ENCODE measurements around the gene CFAP43. TPM values are rescaled to one million over a fixed set of nuclear protein-coding genes. Genes with fewer than 3 reads are reported as not detected.

Gene CFAP43
- total and polyA plus RNA-seq, 9 of the 15 experiments (the other 6 are each of a cell fraction or from before 2014, with no cell fraction given) = 0.07 to 0.86 (median 0.11) TPM; not detected in 1

DNA sequence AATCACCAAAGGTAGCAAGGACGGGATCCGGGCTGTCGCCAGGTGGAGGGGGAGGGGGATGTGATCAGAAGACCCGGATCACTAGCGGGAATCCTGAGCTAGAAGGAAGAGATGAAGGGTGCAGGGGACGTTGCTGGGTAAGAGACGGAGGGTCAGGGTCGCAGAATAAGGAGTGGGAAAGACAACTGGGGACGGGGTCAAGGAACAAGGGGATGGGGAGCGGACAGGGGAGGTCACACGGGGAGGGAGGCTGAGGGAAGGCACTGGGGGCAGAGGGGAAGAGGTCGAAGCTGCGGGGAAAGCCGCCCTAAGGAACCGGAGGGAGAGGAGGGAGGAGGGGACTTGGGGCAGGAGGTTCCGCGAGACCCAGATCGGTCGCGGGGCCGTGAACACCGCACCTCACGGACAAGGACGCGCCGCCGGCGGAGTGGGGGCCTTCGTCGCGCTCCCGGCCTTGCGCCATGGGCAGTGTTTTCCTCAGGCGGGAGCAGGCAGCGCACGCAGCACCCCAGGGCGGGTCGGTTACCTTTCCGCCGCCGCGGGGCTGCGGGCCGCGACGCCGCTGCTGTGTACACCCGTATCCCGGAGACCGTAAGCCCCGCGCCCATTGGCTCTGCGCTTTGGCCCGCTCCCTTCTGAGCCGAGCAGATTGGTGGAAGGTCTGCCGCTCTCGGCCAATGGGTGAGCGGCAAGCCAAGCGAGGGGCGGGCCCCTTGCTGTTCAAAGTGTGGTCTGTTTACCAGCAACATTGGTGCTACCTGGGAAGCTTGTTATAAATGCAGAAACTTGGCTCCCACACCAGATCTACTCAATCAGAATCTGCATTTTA lies at the start of gene CFAP43 (continued):
- TF ChIP-seq, protein P1, sequence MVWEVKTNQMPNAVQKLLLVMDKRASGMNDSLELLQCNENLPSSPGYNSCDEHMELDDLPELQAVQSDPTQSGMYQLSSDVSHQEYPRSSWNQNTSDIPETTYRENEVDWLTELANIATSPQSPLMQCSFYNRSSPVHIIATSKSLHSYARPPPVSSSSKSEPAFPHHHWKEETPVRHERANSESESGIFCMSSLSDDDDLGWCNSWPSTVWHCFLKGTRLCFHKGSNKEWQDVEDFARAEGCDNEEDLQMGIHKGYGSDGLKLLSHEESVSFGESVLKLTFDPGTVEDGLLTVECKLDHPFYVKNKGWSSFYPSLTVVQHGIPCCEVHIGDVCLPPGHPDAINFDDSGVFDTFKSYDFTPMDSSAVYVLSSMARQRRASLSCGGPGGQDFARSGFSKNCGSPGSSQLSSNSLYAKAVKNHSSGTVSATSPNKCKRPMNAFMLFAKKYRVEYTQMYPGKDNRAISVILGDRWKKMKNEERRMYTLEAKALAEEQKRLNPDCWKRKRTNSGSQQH (CRISPR knock-in tag; IDR thresholded peaks at IDR 0.05) = no peak
- no peak for TF ChIP-seq SRSF7 (optimal IDR thresholded peaks at IDR 0.05; ENCODE audit: low read depth, low read length)
- no peak for TF ChIP-seq SREBF2 (CRISPR knock-in tag; IDR thresholded peaks at IDR 0.05)
- TF ChIP-seq, protein P2, sequence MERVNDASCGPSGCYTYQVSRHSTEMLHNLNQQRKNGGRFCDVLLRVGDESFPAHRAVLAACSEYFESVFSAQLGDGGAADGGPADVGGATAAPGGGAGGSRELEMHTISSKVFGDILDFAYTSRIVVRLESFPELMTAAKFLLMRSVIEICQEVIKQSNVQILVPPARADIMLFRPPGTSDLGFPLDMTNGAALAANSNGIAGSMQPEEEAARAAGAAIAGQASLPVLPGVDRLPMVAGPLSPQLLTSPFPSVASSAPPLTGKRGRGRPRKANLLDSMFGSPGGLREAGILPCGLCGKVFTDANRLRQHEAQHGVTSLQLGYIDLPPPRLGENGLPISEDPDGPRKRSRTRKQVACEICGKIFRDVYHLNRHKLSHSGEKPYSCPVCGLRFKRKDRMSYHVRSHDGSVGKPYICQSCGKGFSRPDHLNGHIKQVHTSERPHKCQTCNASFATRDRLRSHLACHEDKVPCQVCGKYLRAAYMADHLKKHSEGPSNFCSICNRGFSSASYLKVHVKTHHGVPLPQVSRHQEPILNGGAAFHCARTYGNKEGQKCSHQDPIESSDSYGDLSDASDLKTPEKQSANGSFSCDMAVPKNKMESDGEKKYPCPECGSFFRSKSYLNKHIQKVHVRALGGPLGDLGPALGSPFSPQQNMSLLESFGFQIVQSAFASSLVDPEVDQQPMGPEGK (CRISPR knock-in tag; IDR thresholded peaks at IDR 0.05; ENCODE audit: borderline replicate concordance) = no peak
- TF ChIP-seq LARP7 (IDR thresholded peaks at IDR 0.05) = no peak
- TF ChIP-seq, protein P3, sequence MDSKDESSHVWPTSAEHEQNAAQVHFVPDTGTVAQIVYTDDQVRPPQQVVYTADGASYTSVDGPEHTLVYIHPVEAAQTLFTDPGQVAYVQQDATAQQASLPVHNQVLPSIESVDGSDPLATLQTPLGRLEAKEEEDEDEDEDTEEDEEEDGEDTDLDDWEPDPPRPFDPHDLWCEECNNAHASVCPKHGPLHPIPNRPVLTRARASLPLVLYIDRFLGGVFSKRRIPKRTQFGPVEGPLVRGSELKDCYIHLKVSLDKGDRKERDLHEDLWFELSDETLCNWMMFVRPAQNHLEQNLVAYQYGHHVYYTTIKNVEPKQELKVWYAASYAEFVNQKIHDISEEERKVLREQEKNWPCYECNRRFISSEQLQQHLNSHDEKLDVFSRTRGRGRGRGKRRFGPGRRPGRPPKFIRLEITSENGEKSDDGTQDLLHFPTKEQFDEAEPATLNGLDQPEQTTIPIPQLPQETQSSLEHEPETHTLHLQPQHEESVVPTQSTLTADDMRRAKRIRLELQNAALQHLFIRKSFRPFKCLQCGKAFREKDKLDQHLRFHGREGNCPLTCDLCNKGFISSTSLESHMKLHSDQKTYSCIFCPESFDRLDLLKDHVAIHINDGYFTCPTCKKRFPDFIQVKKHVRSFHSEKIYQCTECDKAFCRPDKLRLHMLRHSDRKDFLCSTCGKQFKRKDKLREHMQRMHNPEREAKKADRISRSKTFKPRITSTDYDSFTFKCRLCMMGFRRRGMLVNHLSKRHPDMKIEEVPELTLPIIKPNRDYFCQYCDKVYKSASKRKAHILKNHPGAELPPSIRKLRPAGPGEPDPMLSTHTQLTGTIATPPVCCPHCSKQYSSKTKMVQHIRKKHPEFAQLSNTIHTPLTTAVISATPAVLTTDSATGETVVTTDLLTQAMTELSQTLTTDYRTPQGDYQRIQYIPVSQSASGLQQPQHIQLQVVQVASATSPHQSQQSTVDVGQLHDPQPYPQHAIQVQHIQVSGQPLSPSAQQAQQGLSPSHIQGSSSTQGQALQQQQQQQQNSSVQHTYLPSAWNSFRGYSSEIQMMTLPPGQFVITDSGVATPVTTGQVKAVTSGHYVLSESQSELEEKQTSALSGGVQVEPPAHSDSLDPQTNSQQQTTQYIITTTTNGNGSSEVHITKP (IDR thresholded peaks at IDR 0.05; ENCODE audit: partially characterized antibody) = peak; percentile 20
- TF ChIP-seq, protein P4, sequence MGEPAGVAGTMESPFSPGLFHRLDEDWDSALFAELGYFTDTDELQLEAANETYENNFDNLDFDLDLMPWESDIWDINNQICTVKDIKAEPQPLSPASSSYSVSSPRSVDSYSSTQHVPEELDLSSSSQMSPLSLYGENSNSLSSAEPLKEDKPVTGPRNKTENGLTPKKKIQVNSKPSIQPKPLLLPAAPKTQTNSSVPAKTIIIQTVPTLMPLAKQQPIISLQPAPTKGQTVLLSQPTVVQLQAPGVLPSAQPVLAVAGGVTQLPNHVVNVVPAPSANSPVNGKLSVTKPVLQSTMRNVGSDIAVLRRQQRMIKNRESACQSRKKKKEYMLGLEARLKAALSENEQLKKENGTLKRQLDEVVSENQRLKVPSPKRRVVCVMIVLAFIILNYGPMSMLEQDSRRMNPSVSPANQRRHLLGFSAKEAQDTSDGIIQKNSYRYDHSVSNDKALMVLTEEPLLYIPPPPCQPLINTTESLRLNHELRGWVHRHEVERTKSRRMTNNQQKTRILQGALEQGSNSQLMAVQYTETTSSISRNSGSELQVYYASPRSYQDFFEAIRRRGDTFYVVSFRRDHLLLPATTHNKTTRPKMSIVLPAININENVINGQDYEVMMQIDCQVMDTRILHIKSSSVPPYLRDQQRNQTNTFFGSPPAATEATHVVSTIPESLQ (CRISPR knock-in tag; IDR thresholded peaks at IDR 0.05) = no peak
- no peak for TF ChIP-seq CHD1 (IDR thresholded peaks at IDR 0.05; ENCODE audit: low read length)
- no peak for TF ChIP-seq GABPB2 (CRISPR knock-in tag; conservative IDR thresholded peaks at IDR 0.05)
- no peak for TF ChIP-seq TAF15 (IDR thresholded peaks at IDR 0.05; ENCODE audit: low read depth, low read length)
- no peak for TF ChIP-seq ZNF347 (CRISPR knock-in tag; IDR thresholded peaks at IDR 0.05; ENCODE audit: low read depth)
- TF ChIP-seq JUN (IDR thresholded peaks at IDR 0.05; ENCODE audit: borderline replicate concordance, low read depth, low read length) = no peak
- no peak for TF ChIP-seq JUN (CRISPR knock-in tag; IDR thresholded peaks at IDR 0.05; ENCODE audit: borderline replicate concordance)
- no peak for TF ChIP-seq ZNF224 (CRISPR knock-in tag; IDR thresholded peaks at IDR 0.05)
- TF ChIP-seq ARNT (IDR thresholded peaks at IDR 0.05) = no peak
- no peak for TF ChIP-seq THRAP3 (IDR thresholded peaks at IDR 0.05; ENCODE audit: borderline replicate concordance)
- TF ChIP-seq ZNF717 (CRISPR knock-in tag; IDR thresholded peaks at IDR 0.05) = no peak
- no peak for TF ChIP-seq DACH1 (IDR thresholded peaks at IDR 0.05; ENCODE audit: partially characterized antibody)
- TF ChIP-seq U2AF1 (optimal IDR thresholded peaks at IDR 0.05; ENCODE audit: low read depth, low read length) = no peak
- TF ChIP-seq SNIP1 (IDR thresholded peaks at IDR 0.05; ENCODE audit: low read depth) = no peak
